Thyroid gland (tissue), 4 donors: ENCODE measurements around the gene BUB1B.

Experiments used
- POLR2A ChIP-seq, 2 donors: fragments of 450-650 bp; IDR thresholded peaks; one replicate each; pipeline ENCODE4 v1.6.1; 2017; ENCODE audit warnings: antibody characterized with exemption in 2 of 2, mild to moderate bottlenecking in 2 of 2, moderate library complexity in 1 of 2
- TF ChIP-seq, protein P1 (sequence below), 6 experiments: fragments of 200-600 bp in 3 of 6; fragments of 450-650 bp in 3 of 6; sonication (generic) in 3 of 6; IDR thresholded peaks; one replicate each; pipeline ENCODE4 v1.5.1; 2016 to 2019; ENCODE audit warnings: antibody characterized with exemption in 6 of 6, mild to moderate bottlenecking in 2 of 6, inconsistent platforms in 1 of 6, moderate library complexity in 1 of 6

- TF ChIP-seq, protein P1, sequence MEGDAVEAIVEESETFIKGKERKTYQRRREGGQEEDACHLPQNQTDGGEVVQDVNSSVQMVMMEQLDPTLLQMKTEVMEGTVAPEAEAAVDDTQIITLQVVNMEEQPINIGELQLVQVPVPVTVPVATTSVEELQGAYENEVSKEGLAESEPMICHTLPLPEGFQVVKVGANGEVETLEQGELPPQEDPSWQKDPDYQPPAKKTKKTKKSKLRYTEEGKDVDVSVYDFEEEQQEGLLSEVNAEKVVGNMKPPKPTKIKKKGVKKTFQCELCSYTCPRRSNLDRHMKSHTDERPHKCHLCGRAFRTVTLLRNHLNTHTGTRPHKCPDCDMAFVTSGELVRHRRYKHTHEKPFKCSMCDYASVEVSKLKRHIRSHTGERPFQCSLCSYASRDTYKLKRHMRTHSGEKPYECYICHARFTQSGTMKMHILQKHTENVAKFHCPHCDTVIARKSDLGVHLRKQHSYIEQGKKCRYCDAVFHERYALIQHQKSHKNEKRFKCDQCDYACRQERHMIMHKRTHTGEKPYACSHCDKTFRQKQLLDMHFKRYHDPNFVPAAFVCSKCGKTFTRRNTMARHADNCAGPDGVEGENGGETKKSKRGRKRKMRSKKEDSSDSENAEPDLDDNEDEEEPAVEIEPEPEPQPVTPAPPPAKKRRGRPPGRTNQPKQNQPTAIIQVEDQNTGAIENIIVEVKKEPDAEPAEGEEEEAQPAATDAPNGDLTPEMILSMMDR (IDR thresholded peaks at IDR 0.05): no peak
- no peak for TF ChIP-seq POLR2A (IDR thresholded peaks at IDR 0.05)
Observed at GRCh38 chr15:40267670-40268069, 106.8 kb downstream of the BUB1B start.
